NB4 (cell line): ENCODE measurements around the gene RNF113A.

Source experiments
- DNase-seq: peaks from one replicate; pipeline ENCODE4 v3.0.0; 2010; ENCODE audit warnings: low read depth
- H3K4me3 ChIP-seq: one replicate; pipeline ENCODE4 v1.5.1; 2011; ENCODE audit warnings: mild to moderate bottlenecking, low read depth, low read length, moderate library complexity
- CTCF ChIP-seq: IDR thresholded peaks from one replicate; pipeline ENCODE4 v1.5.1; 2012; ENCODE audit warnings: low read depth, low read length
- MAX ChIP-seq: IDR thresholded peaks from 2 replicates; pipeline ENCODE4 v1.6.1; 2011; ENCODE audit warnings: low read depth, low read length
- MYC ChIP-seq: IDR thresholded peaks from 2 replicates; pipeline ENCODE4 v1.6.1; 2011; ENCODE audit warnings: low read depth, low read length
- POLR2A ChIP-seq: IDR thresholded peaks from 2 replicates; pipeline ENCODE4 v1.6.1; 2011; ENCODE audit warnings: mild to moderate bottlenecking; ENCODE audit not compliant: insufficient read length; ENCODE audit errors: extremely low read depth

RNF113A gene

GRCh38 chrX:119880552-119881437 lies 9.3 kb upstream of the RNF113A start:
- H3K4me3 ChIP-seq = no peak overlapping the region
- peak; percentile 72 for DNase-seq
- no peak for TF ChIP-seq POLR2A
- peak; percentile 66 for TF ChIP-seq CTCF

DNA sequence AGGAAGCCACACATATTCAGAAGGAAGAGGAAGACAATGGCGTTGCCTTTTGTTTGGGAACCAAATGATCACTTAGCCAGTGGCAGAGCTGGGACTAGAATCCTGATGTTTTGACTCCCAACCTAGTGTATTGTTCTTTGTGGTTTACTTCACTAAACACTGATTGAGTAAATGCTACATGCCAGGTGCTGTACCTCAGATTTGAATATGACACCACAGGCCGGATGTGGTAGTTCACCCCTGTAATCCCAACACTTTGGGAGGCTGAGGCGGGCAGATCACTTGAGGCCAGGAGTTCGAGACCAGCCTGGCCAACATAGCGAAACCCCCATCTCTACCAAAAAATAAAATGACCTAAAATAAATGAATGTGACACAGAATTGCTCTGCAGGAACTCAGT lies 8.5 kb upstream of the RNF113A start:
- no peak for DNase-seq
- no peak overlapping the region for H3K4me3 ChIP-seq
- TF ChIP-seq MYC = no peak
- TF ChIP-seq POLR2A = no peak
- no peak for TF ChIP-seq MAX
- no peak for TF ChIP-seq CTCF

DNA sequence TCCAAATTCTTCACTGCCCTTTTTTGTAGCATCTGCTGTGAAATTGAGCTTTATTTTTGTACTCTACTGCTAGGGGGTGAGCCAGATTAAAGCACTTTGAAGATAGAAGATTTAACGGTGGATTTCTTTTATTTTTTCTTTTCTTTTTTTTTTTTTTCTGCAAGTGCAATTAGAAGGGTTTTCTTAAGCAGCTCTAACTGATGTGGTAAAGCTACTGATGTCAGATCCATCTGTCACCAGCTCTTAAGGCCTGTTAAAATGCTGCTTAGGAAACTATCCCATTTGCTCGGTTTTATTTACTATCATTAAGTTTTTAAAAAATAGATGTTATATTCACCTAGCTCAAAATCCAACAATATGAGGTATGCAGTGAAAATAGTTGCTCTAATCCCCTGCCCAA lies 7.2 kb upstream of the RNF113A start:
- no peak for DNase-seq
- no peak for TF ChIP-seq CTCF
- no peak for TF ChIP-seq MYC
- H3K4me3 ChIP-seq = no peak overlapping the region

GRCh38 chrX:119871245-119871598 lies 311 bp downstream of the RNF113A start:
- TF ChIP-seq MAX (no peak), CTCF (no peak), POLR2A (no peak), MYC (no peak)
- peak overlapping the region; percentile 94 for H3K4me3 ChIP-seq
- peak; percentile 59 for DNase-seq

DNA sequence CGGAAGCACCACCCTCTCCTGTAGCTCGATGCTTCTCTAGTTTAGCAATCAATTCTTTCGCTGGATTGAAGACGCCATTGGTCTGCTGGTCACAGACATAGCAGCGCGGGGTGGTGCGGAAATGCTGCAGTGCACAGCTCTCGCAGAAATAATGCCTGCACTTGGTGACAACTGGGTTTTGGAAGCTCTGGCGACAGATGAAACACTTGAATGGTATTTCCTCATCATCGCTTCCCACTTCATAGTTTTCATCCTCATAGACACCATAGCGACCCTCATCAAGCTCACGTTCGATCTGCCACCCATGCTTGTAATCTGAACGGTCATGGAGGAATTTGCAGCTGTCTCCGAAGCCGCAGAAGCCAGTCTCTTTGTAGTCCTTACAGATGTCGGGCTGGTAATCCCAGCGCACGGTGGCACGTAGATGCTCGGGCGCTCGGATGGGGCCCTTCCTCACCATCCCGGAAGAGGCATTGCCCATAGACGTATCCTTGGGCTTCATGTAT lies 854 bp downstream of the RNF113A start:
- TF ChIP-seq CTCF (no peak), MAX (no peak), POLR2A (no peak), MYC (no peak)
- peak overlapping the region; percentile 94 for H3K4me3 ChIP-seq
- peak; percentile 69 for DNase-seq

DNA sequence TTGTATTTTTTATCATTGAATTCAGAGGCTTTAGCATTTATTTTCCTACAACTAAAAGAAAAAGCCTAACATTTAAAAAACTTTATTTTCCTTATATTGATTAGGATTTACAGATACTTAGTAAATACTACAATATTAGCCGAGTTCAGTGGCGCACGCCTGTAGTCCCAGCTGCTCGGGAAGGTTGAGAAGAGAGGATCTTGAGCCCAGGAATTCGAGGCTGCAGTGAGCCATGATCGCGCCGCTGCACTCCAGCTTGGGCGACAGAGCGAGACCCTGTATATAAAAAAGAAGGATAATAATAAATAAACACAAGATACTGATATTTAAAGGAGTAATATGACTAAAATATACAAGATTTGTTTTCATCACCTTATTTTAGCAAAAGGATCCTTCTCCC lies 18.1 kb downstream of the RNF113A start:
- TF ChIP-seq MAX = no peak
- TF ChIP-seq CTCF = no peak
- no peak for TF ChIP-seq MYC
- no peak for TF ChIP-seq POLR2A
- DNase-seq = no peak
- peak overlapping the region; percentile 44 for H3K4me3 ChIP-seq
